C4-2B (cell line): ENCODE results near the gene DKC1.

Source experiments
- ZFX ChIP-seq: fragments of 450-650 bp; IDR thresholded peaks from 2 replicates; pipeline ENCODE4 v1.6.1; 2017
- TF ChIP-seq, protein P1 (sequence below): fragments of 450-650 bp; conservative IDR thresholded peaks from 2 replicates; pipeline ENCODE4 v1.5.1; 2017; ENCODE audit warnings: mild to moderate bottlenecking

- TF ChIP-seq, protein P1, sequence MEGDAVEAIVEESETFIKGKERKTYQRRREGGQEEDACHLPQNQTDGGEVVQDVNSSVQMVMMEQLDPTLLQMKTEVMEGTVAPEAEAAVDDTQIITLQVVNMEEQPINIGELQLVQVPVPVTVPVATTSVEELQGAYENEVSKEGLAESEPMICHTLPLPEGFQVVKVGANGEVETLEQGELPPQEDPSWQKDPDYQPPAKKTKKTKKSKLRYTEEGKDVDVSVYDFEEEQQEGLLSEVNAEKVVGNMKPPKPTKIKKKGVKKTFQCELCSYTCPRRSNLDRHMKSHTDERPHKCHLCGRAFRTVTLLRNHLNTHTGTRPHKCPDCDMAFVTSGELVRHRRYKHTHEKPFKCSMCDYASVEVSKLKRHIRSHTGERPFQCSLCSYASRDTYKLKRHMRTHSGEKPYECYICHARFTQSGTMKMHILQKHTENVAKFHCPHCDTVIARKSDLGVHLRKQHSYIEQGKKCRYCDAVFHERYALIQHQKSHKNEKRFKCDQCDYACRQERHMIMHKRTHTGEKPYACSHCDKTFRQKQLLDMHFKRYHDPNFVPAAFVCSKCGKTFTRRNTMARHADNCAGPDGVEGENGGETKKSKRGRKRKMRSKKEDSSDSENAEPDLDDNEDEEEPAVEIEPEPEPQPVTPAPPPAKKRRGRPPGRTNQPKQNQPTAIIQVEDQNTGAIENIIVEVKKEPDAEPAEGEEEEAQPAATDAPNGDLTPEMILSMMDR, result no peak
- no peak for TF ChIP-seq ZFX
These were observed 41.7 kb downstream of the DKC1 start for GRCh38 chrX:154804261-154804956.
